Measurements from ENCODE around the gene LRRC8E.
"Not testable (repeated sequence)": the region's sequence is repeated elsewhere in the genome, so short reads cannot be mapped to it uniquely, and the experiment has no call there.

Gene LRRC8E

GRCh38 chr19:7879111-7879807 is 9.1 kb upstream of the LRRC8E start:
- Histone ChIP-seq H3K9me3 (ENCODE audit: control insufficient read depth, low read length) (no peaks in the 10 kb centered on the region), H3K36me3 (ENCODE audit: control insufficient read depth, insufficient read depth, low read length) (no peaks in the 10 kb centered on the region), H3K4me1 (ENCODE audit: control insufficient read depth, insufficient read depth, low read length, poor library complexity, severe bottlenecking) (no peaks in the 10 kb centered on the region), H3K4me3 (ENCODE audit: extremely low read depth, insufficient read depth, low read length, poor library complexity, severe bottlenecking) (no peak overlapping the region), H3K27ac (ENCODE audit: low read depth, low read length, severe bottlenecking) (no peak overlapping the region)
- WGBS, 2 experiments (ENCODE audit: insufficient coverage in 2 of 2): 89 to 94% methylated on average over 15 to 17 of the region's 18 CpGs

GRCh38 chr19:7879836-7880235 is 8.5 kb upstream of the LRRC8E start:
- no peaks in the 10 kb centered on the region for H3K9me3 ChIP-seq (ENCODE audit: control insufficient read depth, low read length)
- H3K4me3 ChIP-seq (ENCODE audit: extremely low read depth, insufficient read depth, low read length, poor library complexity, severe bottlenecking): no peak overlapping the region
- 89 to 92% methylated on average over 6 to 12 of the region's 19 CpGs for WGBS, 2 experiments (ENCODE audit: insufficient coverage in 2 of 2)
- no peaks in the 10 kb centered on the region for H3K36me3 ChIP-seq (ENCODE audit: control insufficient read depth, insufficient read depth, low read length)
- H3K4me1 ChIP-seq (ENCODE audit: control insufficient read depth, insufficient read depth, low read length, poor library complexity, severe bottlenecking): no peaks in the 10 kb centered on the region
- H3K27ac ChIP-seq (ENCODE audit: low read depth, low read length, severe bottlenecking): no peak overlapping the region

- Histone ChIP-seq H3K36me3 (ENCODE audit: control insufficient read depth, insufficient read depth, low read length) (no peaks in the 10 kb centered on the region), H3K4me1 (ENCODE audit: control insufficient read depth, insufficient read depth, low read length, poor library complexity, severe bottlenecking) (no peaks in the 10 kb centered on the region), H3K9me3 (ENCODE audit: control insufficient read depth, low read length) (no peaks in the 10 kb centered on the region), H3K27ac (ENCODE audit: low read depth, low read length, severe bottlenecking) (no peak overlapping the region), H3K4me3 (ENCODE audit: extremely low read depth, insufficient read depth, low read length, poor library complexity, severe bottlenecking) (no peak overlapping the region)
- 93 to 96% methylated on average over 3 of the region's 3 CpGs for WGBS, 2 experiments (ENCODE audit: insufficient coverage in 2 of 2)
Observed at GRCh38 chr19:7881910-7882309, 6.4 kb upstream of the LRRC8E start.

GRCh38 chr19:7883105-7883504 is 5.2 kb upstream of the LRRC8E start:
- 100% methylated on average over 1 to 2 of the region's 4 CpGs for WGBS, 2 experiments (ENCODE audit: insufficient coverage in 2 of 2)
- no peak overlapping the region for H3K27ac ChIP-seq (ENCODE audit: low read depth, low read length, severe bottlenecking)
- H3K4me1 ChIP-seq (ENCODE audit: control insufficient read depth, insufficient read depth, low read length, poor library complexity, severe bottlenecking): no peaks in the 10 kb centered on the region
- no peaks in the 10 kb centered on the region for H3K36me3 ChIP-seq (ENCODE audit: control insufficient read depth, insufficient read depth, low read length)
- no peak overlapping the region for H3K4me3 ChIP-seq (ENCODE audit: extremely low read depth, insufficient read depth, low read length, poor library complexity, severe bottlenecking)
- H3K9me3 ChIP-seq (ENCODE audit: control insufficient read depth, low read length): no peaks in the 10 kb centered on the region

- H3K9me3 ChIP-seq (ENCODE audit: control insufficient read depth, low read length): no peaks in the 10 kb centered on the region
- H3K36me3 ChIP-seq (ENCODE audit: control insufficient read depth, insufficient read depth, low read length): no peaks in the 10 kb centered on the region
- H3K27ac ChIP-seq (ENCODE audit: low read depth, low read length, severe bottlenecking): no peak overlapping the region
- WGBS, 2 experiments (ENCODE audit: insufficient coverage in 2 of 2): 100% methylated on average over 1 of the region's 2 CpGs
- no peaks in the 10 kb centered on the region for H3K4me1 ChIP-seq (ENCODE audit: control insufficient read depth, insufficient read depth, low read length, poor library complexity, severe bottlenecking)
- no peak overlapping the region for H3K4me3 ChIP-seq (ENCODE audit: extremely low read depth, insufficient read depth, low read length, poor library complexity, severe bottlenecking)
Observed at GRCh38 chr19:7883796-7884570, 4.3 kb upstream of the LRRC8E start.

- no peak overlapping the region for H3K27ac ChIP-seq (ENCODE audit: low read depth, low read length, severe bottlenecking)
- H3K4me1 ChIP-seq (ENCODE audit: control insufficient read depth, insufficient read depth, low read length, poor library complexity, severe bottlenecking): no peaks in the 10 kb centered on the region
- 97 to 98% methylated on average over 6 of the region's 8 CpGs for WGBS, 2 experiments (ENCODE audit: insufficient coverage in 2 of 2)
- no peak overlapping the region for H3K4me3 ChIP-seq (ENCODE audit: extremely low read depth, insufficient read depth, low read length, poor library complexity, severe bottlenecking)
- H3K36me3 ChIP-seq (ENCODE audit: control insufficient read depth, insufficient read depth, low read length): no peaks in the 10 kb centered on the region
- no peaks in the 10 kb centered on the region for H3K9me3 ChIP-seq (ENCODE audit: control insufficient read depth, low read length)
Observed at GRCh38 chr19:7885818-7886217, 2.5 kb upstream of the LRRC8E start.

GRCh38 chr19:7887408-7888144 is 734 bp upstream of the LRRC8E start:
- H3K27ac ChIP-seq (ENCODE audit: low read depth, low read length, severe bottlenecking): no peak overlapping the region
- 86 to 88% methylated on average over 7 to 13 of the region's 16 CpGs for WGBS, 2 experiments (ENCODE audit: insufficient coverage in 2 of 2)
- H3K4me3 ChIP-seq (ENCODE audit: extremely low read depth, insufficient read depth, low read length, poor library complexity, severe bottlenecking): no peak overlapping the region
- H3K36me3 ChIP-seq (ENCODE audit: control insufficient read depth, insufficient read depth, low read length): no peaks in the 10 kb centered on the region
- no peaks in the 10 kb centered on the region for H3K4me1 ChIP-seq (ENCODE audit: control insufficient read depth, insufficient read depth, low read length, poor library complexity, severe bottlenecking)
- H3K9me3 ChIP-seq (ENCODE audit: control insufficient read depth, low read length): no peaks in the 10 kb centered on the region

DNA sequence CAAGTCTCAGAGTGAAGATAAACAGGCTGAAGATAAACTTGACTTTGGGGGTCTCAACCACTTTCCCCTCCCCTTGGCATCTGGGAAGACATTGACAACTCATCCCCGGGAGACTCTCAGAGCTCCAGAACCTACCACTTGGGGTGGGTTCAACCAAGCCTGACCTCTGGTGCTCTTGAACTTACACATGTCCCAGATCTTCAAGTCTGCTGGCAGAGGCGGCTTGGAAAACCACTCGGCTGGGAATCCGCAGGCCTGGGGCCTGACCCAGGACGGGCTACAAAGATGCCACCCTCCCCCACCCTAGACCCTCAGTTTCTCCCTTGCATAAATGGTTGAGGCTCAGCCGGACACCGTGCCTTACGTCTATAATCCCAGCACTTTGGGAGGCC is 512 bp downstream of the LRRC8E start:
- Histone ChIP-seq H3K4me1 (ENCODE audit: control insufficient read depth, insufficient read depth, low read length, poor library complexity, severe bottlenecking) (no peaks in the 10 kb centered on the region), H3K4me3 (ENCODE audit: extremely low read depth, insufficient read depth, low read length, poor library complexity, severe bottlenecking) (peak overlapping the region; percentile 49), H3K36me3 (ENCODE audit: control insufficient read depth, insufficient read depth, low read length) (no peaks in the 10 kb centered on the region), H3K27ac (ENCODE audit: low read depth, low read length, severe bottlenecking) (no peak overlapping the region), H3K9me3 (ENCODE audit: control insufficient read depth, low read length) (no peaks in the 10 kb centered on the region)
- 80 to 82% methylated on average over 5 to 8 of the region's 8 CpGs for WGBS, 2 experiments (ENCODE audit: insufficient coverage in 2 of 2)

GRCh38 chr19:7893362-7894101 is 5.2 kb downstream of the LRRC8E start:
- not testable (repeated sequence) for H3K4me1 ChIP-seq (ENCODE audit: control insufficient read depth, insufficient read depth, low read length, poor library complexity, severe bottlenecking); H3K4me3 ChIP-seq (ENCODE audit: extremely low read depth, insufficient read depth, low read length, poor library complexity, severe bottlenecking); H3K9me3 ChIP-seq (ENCODE audit: control insufficient read depth, low read length); H3K27ac ChIP-seq (ENCODE audit: low read depth, low read length, severe bottlenecking); H3K36me3 ChIP-seq (ENCODE audit: control insufficient read depth, insufficient read depth, low read length)
- WGBS, 2 experiments (ENCODE audit: insufficient coverage in 2 of 2): 85 to 92% methylated on average over 12 to 18 of the region's 18 CpGs

DNA sequence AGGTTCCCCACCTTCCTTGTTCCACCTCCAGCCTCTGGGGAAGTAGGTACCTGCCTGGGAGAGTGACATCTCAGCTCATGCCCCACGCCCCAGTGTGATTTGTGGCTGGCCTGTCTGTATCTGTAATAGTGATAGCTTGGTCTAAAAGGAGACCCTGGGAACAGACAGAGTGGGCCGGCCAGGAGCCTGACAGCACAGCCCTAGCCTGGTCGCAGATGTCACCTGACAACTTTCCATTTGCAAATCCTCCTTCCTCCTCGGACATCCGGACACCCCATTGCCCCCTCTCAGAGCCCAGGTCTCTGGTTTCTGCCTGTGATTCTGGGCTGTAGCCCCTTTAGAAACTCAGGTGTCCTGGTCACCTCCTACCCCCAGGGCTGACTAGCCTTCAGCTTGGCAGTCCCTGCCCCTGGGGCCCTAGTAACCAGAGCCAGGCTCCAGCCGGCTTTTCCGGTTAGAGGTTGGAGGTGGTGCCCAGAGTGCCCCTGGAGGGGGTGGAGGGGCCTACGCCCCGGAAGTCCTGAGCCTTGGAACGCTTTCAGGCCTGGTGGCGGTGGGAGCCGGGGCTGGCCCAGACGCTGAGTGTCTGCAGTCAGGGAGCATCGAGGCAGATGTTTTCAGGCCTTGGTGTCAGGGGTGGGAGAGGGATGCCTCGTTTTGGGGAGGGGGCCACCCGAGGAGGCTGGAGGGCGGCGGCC is 6.5 kb downstream of the LRRC8E start:
- Histone ChIP-seq H3K4me1 (ENCODE audit: control insufficient read depth, insufficient read depth, low read length, poor library complexity, severe bottlenecking) (no peaks in the 10 kb centered on the region), H3K9me3 (ENCODE audit: control insufficient read depth, low read length) (no peaks in the 10 kb centered on the region), H3K36me3 (ENCODE audit: control insufficient read depth, insufficient read depth, low read length) (no peaks in the 10 kb centered on the region), H3K27ac (ENCODE audit: low read depth, low read length, severe bottlenecking) (no peak overlapping the region), H3K4me3 (ENCODE audit: extremely low read depth, insufficient read depth, low read length, poor library complexity, severe bottlenecking) (no peak overlapping the region)
- WGBS, 2 experiments (ENCODE audit: insufficient coverage in 2 of 2): 78 to 80% methylated on average over 14 to 16 of the region's 18 CpGs
